ENCODE results near the gene PDE6H. TPM values are rescaled to one million over a fixed set of nuclear protein-coding genes. Genes with fewer than 3 reads are reported as not detected.

PDE6H gene
- total RNA-seq, 1 experiment from 2014 or later: not detected

DNA sequence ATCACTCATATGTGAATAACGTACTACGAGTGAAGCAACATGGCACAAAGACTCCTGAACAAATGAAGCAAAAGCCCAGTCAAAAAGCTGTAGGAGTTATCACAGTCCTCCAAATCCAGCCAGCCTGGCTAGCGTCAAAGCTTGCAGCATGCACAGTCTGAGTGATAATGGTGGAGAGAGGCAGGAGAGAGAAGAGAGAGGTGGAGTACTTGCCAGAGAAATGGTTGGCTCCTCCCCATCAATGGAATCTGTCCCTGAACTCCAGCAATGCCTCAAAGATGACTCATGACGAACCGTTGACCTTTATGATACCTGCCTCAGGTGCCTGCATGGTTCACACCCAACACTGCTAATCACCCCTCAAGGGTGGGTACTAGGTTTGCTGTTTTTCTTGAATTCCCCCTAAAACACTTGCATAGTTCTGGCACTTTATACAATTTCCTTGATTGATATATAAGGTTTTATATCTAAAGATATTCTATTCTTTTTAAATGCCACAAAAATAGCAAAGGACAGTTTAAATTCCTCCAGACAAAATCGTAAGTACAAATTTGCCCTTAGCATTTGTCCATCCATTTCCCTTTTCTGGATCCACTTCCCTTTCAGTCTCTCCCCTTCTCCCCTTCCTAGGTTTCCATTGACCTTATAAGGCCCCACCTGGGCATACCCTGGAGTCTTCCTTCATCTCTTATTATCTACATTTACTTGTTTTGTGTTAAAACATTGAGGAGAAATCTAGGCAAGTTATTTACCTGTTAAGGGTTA, 21.7 kb upstream of the PDE6H start:
- DNase-seq (ENCODE audit: low spot score): peak; percentile 92

DNA sequence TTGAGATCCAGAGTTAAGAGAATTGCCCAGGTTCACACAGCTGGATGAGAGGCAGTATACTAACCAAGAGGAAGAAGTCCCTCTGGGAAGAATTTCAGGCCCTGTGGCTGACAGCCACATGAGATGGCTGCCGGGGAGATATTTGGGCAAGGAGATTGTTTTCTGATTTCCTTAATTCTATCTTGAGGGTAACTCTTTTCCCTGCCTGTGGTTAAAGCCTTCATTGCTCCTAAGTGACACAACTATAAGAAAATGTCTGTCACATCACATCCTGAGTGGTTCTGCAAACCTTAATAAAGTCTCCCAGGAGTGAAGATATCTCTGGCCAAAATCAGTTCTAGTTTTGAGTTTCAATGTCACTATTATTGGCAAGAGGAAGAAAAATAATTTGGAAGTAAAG, 21.0 kb upstream of the PDE6H start:
- no peak for DNase-seq (ENCODE audit: low spot score)

DNA sequence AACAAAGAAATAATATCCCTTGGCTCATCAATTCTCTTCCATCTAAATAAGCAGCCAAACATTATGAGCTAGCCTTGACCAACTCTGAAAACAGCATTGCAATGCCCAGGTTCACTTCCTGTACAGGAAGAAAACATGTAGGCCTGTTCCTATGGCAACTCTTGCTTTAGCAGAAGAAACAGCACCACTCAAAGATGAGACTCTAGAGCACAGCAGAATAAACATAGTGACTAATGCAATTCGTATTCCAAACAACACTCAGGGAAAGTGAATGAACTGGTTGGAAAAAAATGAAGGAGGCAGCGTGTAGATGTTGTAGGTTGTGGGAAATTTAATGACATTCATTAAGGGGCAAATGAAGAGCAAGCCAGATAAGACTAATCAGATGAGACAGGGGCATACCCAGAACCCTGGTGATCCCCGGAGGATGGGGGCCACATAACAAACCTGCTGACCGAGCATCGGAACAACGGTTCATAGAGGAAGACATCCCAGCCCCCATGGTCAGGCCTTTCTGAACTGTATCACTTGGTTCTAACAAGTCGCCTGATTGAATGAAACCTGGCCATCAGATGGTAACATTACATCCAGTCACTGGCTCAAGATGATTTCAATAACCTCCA, 20.4 kb upstream of the PDE6H start:
- peak; percentile 83 for DNase-seq (ENCODE audit: low spot score)

DNA sequence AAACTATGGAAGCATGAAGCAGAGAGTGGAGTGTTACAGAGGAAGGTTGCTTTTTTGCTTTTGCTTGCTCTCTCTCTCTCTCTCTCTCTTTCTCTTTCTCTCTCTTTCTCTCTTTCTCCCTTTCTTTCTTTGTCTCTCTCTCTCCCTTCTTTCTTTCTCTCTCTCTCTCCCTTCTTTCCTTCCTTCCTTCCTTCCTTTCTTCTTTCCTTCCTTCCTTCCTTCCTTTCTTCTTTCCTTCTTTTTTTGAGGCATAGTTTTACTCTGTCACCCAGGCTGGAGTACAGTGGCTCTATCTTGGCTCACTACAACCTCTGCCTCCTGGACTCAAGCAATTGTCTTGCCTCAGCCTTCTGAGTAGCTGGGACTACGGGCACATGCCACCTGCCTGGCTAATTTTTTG, 19.1 kb upstream of the PDE6H start:
- no peak for DNase-seq (ENCODE audit: low spot score)

DNA sequence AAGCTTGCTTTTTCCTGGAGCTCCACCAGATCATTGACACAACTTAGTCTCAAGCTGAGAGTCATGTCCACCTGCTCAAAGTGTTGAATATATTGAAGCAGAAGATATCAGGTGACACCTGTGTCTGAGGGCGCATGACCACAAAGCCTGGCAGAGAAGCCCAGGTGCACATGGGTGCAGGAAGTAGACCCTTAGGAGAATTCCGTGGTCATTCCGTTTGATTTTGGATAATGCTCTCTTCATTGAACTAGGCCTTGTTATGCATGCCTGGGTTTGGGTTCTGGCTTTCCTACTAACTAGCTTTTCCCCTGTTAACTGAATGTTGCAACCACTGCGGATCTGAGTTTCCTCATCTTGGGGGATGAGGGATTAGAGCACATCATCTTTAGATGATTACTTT, 18.6 kb upstream of the PDE6H start:
- DNase-seq (ENCODE audit: low spot score): no peak

DNA sequence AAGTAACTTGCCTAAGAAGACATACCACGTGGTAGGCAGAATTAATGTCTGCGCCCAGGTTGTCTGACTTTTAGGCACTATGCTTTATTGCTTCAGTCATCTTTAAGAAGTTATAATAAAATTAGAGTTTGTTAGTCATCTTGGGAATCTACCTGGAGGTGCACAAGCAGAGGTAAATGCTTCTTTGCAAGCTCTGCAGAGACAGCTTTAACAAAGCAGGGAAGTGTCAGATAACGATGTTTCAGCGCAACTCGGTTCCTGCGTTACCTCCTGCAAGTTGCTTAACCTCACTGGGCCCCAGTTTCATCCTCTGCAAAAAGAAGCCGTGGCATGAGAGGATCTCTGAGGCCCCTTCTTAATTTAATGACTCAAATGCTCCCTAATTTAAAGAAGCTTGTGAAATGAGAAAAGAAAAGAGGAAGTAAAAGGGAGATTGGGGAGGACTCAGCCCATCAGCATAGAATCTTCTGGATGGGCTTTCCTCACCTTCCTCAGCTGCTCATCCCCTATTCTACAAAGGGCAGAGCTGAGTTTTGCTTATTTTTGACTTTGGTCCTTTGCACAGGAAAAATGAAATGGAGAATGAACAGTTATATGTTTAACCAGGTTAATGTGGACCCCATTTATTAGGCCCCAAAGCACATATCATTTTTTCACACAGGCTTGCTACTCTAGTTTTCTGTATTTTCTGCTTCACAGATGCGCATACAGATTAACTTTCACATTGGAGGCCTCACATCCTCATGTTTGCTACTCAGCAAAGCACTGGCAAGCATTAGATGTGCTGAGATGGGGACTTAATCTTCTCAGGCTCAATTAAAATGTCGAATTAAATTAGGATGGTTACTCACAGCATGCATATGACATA, 16.6 kb upstream of the PDE6H start:
- no peak for DNase-seq (ENCODE audit: low spot score)

DNA sequence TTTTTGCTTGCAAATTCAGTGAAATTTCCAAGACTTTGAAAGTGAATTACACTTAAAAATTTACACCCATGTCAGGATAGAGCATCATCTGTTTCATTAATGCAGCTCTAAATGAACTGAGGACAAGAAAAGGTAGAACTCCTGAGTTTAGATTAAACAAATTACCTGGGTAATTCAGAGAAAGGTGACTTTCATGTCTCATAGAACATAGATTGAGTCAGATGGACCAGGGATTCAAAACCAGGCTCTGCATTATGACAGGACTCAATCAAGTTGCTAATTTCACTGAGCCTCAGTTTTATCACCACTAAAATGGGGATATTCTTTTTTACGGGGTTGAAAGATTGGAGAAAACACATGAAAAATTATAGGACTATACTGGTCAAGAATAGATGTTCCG, 15.9 kb upstream of the PDE6H start:
- no peak for DNase-seq (ENCODE audit: low spot score)

DNA sequence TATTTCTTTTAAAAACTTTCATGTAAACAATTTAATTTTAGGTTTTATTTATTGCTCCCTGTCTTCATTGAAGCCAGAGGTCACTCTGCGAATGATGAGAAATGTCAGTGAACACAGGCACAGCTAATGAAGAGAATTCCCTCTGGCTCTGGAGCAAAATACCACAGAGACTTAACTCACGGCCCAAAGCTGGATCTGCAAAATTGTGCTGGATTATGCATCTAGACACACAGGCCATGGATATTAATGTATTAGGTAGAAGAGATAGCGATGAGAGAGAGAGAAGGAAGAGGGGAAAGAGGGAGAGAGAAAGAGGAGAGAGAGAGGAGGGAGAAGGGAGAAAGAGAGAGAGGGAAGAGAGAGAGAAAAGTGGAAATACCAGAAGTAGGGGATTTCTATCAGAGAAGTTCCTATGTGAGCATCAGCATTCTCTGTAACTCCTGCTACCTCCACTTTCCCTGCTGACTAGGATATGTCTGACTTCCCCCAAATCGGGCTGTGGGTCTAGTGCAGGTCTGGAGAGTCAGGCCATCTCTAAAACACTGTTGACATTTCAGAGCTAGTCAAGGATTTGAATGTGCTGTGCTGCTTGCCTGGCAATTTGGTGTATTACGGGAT, 15.2 kb upstream of the PDE6H start:
- no peak for DNase-seq (ENCODE audit: low spot score)

DNA sequence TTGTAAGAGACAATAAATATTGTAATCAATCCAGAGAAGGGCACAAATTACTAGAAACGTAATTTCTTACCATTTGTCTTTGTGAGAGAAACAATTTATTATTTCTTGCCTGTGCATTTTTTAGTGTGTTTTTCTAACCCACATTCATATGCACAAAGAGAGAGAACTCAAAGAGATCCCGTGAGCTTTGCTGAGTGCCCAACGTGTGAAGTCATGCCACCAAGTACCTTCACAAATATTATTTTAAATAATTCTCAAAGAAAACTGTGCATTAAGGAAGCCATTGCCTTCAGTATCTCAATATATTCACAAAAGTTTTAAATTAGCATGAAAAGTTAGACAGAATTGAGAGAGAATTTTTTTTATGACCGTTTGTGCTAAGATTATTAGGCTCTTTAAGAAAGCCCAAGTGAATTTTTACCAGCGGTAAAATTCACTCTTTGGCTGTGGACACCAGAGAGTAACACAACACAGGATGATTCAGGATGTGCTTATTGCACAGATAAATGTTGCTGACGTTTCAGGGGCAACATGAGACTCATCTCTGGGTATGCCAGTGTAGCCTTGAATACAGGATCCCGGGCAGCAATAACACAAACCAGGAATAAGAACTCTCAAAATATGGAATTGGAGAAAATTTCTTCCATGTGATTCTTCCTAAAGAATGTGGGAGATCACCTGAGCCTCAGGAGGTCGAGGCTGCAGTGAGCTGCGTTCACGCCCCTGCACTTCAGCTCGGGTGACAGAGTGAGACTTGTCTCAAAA, 14.3 kb upstream of the PDE6H start:
- no peak for DNase-seq (ENCODE audit: low spot score)

DNA sequence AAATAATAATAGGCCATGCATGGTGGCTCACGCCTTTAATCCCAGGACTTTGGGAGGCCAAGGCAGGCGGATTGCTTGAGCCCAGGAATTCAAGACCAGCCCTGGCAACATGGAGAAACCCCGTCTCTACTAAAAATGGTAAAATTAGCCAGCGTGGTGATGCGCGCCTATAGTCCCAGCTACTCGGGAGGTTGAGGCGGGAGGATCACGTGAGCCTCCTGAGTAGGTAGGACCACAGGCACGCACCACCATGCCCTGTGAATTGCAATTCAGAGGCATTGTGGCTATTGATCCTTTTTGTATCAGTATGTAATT, 13.8 kb upstream of the PDE6H start:
- DNase-seq (ENCODE audit: low spot score): no peak

DNA sequence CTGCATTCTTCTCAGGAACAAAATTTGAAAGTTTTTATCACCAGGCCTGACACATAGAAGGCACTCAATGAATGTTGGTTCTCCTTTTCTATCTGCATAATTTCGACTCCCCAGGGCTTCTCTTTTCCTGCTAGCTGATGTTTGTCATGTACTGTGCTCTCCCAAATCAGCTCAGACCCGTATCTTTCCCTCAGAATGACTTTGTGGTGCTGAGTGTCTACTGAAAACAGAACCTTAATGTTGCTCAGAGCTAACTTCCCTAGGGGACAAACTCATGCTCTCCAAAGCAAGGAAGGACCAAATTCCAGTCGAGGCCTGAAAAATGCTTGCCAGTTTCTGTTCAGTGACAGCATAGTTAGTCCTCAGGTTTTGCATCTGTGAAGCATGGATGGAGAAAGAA, 13.4 kb upstream of the PDE6H start:
- DNase-seq (ENCODE audit: low spot score): no peak

DNA sequence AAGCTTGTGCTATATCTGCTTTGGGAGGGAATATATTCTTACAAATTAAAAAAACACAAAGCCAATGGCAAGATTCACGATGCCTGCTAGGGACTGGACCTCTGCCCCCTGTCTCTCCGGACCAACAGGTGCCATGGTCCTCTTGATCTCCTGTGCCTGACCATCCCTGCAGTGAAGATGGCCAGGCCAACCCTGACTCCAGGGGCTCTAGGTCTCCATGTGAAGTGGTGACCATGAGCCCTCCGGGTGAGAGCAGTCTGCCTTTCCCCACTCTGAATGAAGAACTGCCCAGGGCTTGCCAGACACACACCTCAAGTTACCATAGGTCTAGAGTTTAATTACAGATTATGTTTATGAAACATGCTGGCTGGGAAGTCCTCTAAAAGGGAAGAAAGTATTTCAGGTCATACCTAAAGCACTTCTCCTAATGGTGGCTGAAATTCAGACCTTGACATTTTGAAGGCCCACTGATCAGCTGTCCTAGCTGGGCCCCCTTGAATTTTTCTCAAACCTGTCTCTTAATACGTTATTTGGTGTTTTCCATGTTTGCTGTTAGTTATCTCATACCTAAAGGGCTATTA, 12.8 kb upstream of the PDE6H start:
- DNase-seq (ENCODE audit: low spot score): no peak

DNA sequence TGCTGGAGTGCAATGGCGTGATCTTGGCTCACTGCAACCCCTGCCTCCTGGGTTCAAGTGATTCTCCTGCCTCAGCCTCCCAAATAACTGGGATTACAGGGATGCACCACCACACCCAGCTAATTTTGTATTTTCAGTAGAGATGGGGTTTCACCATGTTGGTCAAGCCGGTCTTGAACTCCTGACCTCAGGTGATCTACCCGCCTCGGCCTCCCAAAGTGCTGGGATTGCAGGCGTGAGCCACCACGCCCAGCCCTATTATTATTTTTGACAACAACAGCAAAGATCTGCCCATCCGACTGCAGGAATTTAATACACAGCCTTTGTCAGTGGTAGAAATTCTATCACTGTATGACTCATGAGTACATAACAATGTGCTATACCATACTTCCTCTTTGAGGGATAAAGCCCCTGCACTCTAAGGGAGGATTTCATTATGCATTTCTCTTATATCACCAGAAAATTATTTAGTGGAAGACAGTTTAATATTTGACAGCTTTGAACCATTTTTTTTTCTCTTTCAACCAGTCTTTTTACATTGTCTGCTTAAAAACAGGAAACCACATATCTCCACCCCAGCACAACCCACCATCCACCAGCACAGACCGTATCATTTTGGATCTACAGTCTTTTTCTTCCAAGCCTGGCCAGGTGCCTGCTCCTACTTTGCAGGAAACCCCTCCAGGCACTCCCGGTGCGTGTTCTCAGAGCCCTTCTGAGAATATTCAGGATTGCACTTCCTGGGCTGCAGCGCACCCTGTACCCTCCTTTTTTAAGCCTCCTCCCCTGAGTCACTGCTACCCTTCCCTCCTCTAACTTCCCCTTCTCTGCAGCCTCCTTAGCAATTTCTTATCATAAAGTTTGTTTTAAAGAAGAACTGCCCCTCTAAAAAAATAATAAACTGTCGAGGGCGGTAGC, 12.0 kb upstream of the PDE6H start:
- DNase-seq (ENCODE audit: low spot score): peak; percentile 55

DNA sequence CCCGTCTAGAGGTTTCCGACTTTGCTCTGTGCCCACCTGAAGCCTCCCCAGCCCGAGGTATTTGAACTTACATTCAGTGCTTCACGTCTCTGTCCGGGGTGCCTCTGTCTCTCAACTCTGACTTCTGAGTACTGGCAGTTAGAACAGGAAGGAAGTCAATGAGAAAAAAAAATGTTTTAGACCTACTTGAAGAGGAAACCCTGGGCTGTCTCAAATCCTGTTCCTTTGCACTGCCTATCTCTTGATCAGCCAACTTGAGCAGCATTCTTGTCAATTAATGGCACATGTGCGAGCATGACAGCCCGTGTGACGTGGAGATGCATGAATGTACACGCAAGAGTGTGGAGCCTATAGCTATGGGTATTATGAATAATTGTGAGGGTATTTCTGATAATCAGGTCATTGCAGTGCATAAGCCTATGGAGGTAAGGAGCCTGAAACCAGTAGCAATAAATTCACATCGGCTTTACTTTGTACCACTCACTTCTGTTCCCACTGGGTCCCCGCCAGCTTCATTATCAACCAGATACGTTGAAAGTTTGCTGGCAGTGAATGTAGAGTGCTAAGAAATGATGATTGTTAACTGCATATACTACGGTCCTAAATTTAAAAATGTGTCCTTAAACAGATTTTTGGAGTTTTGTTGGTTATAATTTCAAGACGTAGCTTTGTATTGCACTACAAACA, 11.2 kb upstream of the PDE6H start, which contains the start of gene ARHGDIB:
ARHGDIB (minus strand) TSS at position 136 of the 687 bp plus-strand sequence. CDS start 10,889 bp downstream, outside the sequence.
- DNase-seq (ENCODE audit: low spot score): no peak

DNA sequence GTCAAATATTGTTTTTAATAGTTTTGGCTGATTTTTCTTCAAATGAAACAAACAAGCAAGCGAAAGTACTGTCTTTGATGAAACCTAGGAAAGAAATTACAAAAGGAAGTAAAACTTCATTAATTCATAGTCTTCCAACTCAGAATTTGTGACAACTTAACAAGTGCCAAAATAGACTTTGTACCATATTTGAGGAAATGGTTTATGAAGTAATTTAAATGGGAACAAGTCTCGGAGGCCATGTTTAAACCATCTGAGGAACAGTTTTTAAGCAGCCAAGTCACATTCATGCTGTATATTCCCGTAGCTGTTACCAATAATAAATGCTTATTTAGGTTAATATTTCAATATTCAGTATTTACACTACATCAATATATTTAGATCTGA, 10.7 kb upstream of the PDE6H start:
- DNase-seq (ENCODE audit: low spot score): no peak

DNA sequence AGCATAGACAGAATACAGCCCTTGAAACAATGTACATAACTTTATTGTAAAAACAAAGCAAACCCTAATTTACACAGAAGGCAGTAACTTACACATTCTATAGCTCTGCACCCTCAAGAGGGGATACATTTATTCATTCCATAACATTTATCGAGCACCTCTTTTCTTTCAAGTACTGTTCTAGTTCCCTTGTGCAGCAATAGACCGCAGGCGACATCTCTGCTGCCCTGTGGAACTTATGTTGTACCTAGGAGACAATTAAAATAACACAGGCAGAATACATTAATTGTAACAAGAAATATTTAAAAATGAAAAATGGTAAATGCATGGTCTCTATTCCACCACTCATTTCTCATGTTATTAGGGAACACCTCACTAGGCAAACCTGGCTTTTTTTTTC, 10.0 kb upstream of the PDE6H start:
- no peak for DNase-seq (ENCODE audit: low spot score)

DNA sequence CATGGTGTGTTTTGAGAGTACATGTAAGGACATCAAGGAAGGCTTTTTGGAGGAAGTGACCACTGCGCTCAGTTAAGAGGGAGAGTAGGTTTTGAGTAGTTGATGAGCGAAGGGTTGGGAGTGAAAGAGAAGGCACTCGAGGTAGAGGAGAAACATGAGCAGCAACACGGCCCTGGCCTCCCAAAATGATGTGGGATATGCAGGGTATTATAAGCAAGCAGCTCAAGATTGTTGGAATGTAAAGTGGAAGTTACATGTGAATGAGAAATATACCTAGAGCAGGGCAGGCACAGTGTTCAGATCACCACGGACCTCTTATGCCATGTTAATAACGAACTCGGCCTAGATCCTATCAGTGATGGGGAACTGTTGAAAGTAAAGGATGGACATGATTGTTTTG, 9.3 kb upstream of the PDE6H start:
- DNase-seq (ENCODE audit: low spot score): no peak

DNA sequence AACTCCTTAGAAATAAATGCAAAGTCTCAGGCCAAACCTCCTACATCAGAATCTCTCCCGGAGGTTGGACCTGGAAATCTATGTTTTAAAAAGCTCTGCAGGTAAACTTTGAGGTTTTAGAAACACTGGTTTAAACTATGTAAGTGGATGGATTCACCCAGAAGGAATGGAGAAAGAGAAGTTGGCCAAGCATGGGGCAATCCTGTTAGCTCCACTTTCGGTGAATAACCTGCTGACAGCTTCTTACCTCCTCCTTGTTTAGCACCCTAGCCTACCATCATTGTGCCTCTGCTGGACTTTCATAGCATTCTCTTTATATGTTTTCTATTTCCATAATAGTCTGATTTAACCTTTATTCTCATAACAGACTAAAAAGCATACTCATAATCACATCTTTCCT, 8.4 kb upstream of the PDE6H start:
- no peak for DNase-seq (ENCODE audit: low spot score)

DNA sequence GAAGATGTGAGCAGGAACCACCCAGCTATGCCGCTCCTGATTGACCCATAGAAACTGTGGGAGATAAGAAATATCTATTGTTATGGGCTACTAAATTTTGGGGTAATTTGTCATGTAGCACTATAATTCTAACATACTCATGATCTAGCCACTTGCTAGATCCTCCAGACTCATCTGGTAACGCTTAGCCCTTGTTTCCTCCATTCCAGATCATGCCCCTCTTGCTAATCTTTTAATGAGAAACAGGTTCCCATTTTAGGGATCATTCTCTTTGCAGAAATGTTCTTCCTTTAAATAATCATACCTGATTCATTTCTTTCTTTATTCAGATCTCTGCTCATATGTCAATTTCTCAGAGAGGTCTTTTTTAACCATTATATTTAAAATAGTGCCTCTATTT, 7.6 kb upstream of the PDE6H start:
- no peak for DNase-seq (ENCODE audit: low spot score)

Measured in HT-29 (cell line).